GM21423 (cell line): ENCODE results near the gene YES1.
"Not testable (repeated sequence)": the region's sequence is repeated elsewhere in the genome, so short reads cannot be mapped to it uniquely, and the experiment has no call there.

ENCODE experiments used
- ATAC-seq: cut with Tn5 transposase; IDR thresholded peaks from one replicate; pipeline ENCODE4 v1.9.1; 2021; ENCODE audit warnings: mild to moderate bottlenecking, moderate library complexity; ENCODE audit not compliant: unreplicated experiment

YES1 gene

GRCh38 chr18:686339-687111 is 125.5 kb downstream of the YES1 start:
- no peak for ATAC-seq

- ATAC-seq = no peak
Measured at GRCh38 chr18:685438-685837, 126.6 kb downstream of the YES1 start.

GRCh38 chr18:683531-683930 is 128.5 kb downstream of the YES1 start:
- ATAC-seq = no peak

GRCh38 chr18:682833-683232 is 129.2 kb downstream of the YES1 start:
- no peak for ATAC-seq

GRCh38 chr18:682416-682815 is 129.6 kb downstream of the YES1 start:
- ATAC-seq = not testable (repeated sequence)

GRCh38 chr18:681985-682384 is 130.1 kb downstream of the YES1 start:
- ATAC-seq = peak; percentile 54

GRCh38 chr18:680392-680791 is 131.7 kb downstream of the YES1 start:
- ATAC-seq = no peak

- ATAC-seq = no peak
Measured at GRCh38 chr18:679516-679915, 132.5 kb downstream of the YES1 start.

- no peak for ATAC-seq
Measured at GRCh38 chr18:678482-679182, 133.4 kb downstream of the YES1 start.

- no peak for ATAC-seq
Measured at GRCh38 chr18:677951-678381, 134.1 kb downstream of the YES1 start.

- peak; percentile 30 for ATAC-seq
Measured at GRCh38 chr18:677145-677544, 134.9 kb downstream of the YES1 start.

- ATAC-seq = no peak
Measured at GRCh38 chr18:676736-677135, 135.3 kb downstream of the YES1 start.

- no peak for ATAC-seq
Measured at GRCh38 chr18:676069-676468, 136.0 kb downstream of the YES1 start.

GRCh38 chr18:675307-675706 is 136.7 kb downstream of the YES1 start:
- no peak for ATAC-seq

- no peak for ATAC-seq
Measured at GRCh38 chr18:673769-674168, 138.3 kb downstream of the YES1 start.

GRCh38 chr18:673317-673716 is 138.7 kb downstream of the YES1 start:
- no peak for ATAC-seq
